BE2C (cell line): ENCODE measurements around the gene BBLN. TPM values are rescaled to one million over a fixed set of nuclear protein-coding genes. Genes with fewer than 3 reads are reported as not detected.
"Not testable (repeated sequence)": the region's sequence is repeated elsewhere in the genome, so short reads cannot be mapped to it uniquely, and the experiment has no call there.

Experiments
- DNase-seq: peaks from one replicate; pipeline ENCODE4 v3.0.0-alpha.2; 2020
- H3K27me3 ChIP-seq: fragments of 250-450 bp; sonication (Bioruptor Pico); 2 replicates; pipeline ENCODE4 v1.5.1; 2020; ENCODE audit warnings: mild to moderate bottlenecking
- H3K36me3 ChIP-seq: fragments of 250-450 bp; sonication (Bioruptor Pico); 2 replicates; pipeline ENCODE4 v1.5.1; 2020; ENCODE audit warnings: mild to moderate bottlenecking
- H3K4me1 ChIP-seq: fragments of 250-450 bp; sonication (Bioruptor Pico); 2 replicates; pipeline ENCODE4 v1.5.1; 2020
- H3K4me3 ChIP-seq: 2 replicates; pipeline ENCODE4 v1.5.1; 2011; ENCODE audit warnings: low read depth, low read length
- H3K9me3 ChIP-seq: fragments of 250-450 bp; sonication (Bioruptor Pico); 2 replicates; pipeline ENCODE4 v1.5.1; 2020
- CTCF ChIP-seq: IDR thresholded peaks from 2 replicates; pipeline ENCODE4 v1.5.1; 2012; ENCODE audit warnings: mild to moderate bottlenecking, low read depth, low read length
- polyA plus RNA-seq: library from polyadenylated mRNA; unstranded; fragments of >200 nt; gene quantifications from one replicate; pipeline ENCODE4 v1.2.1, GENCODE V29; 2012; ENCODE audit warnings: low read depth, missing spikeins; ENCODE audit not compliant: insufficient read length, insufficient read depth

Gene BBLN
- polyA plus RNA-seq: 221 TPM

GRCh38 chr9:128159784-128160602 lies at the start of gene BBLN:
Gene BBLN (plus strand): TSS chr9:128160265. CDS start chr9:128160408, 143 bp downstream.
- Histone ChIP-seq H3K4me1 (peaks cover 5% of the 10 kb centered on the region), H3K36me3 (peaks cover 27% of the 10 kb centered on the region), H3K4me3 (peak within 1 kb of the TSS; percentile 89), H3K27me3 (no peaks in the 10 kb centered on the region), H3K9me3 (no peaks in the 10 kb centered on the region)
- peak; percentile 99 for DNase-seq
- TF ChIP-seq CTCF: no peak

GRCh38 chr9:128111726-128112125 lies 48.3 kb upstream of the BBLN start:
- peaks cover 20% of the 10 kb centered on the region for H3K36me3 ChIP-seq
- not testable (repeated sequence) for H3K4me1 ChIP-seq, DNase-seq, H3K27me3 ChIP-seq, H3K4me3 ChIP-seq, H3K9me3 ChIP-seq

GRCh38 chr9:128113526-128114325 lies 46.3 kb upstream of the BBLN start:
- peak; percentile 2 for DNase-seq
- Histone ChIP-seq H3K36me3 (peaks cover 4% of the 10 kb centered on the region), H3K9me3 (no peaks in the 10 kb centered on the region), H3K27me3 (no peaks in the 10 kb centered on the region), H3K4me1 (no peaks in the 10 kb centered on the region), H3K4me3 (no peak overlapping the region)
- TF ChIP-seq CTCF: no peak

- no peaks in the 10 kb centered on the region for H3K27me3 ChIP-seq
- no peaks in the 10 kb centered on the region for H3K4me1 ChIP-seq
- no peak for TF ChIP-seq CTCF
- H3K9me3 ChIP-seq: no peaks in the 10 kb centered on the region
- DNase-seq: peak; percentile 4
- H3K36me3 ChIP-seq: peaks cover 4% of the 10 kb centered on the region
- no peak overlapping the region for H3K4me3 ChIP-seq
Observed at GRCh38 chr9:128114326-128115186, 45.5 kb upstream of the BBLN start.

- Histone ChIP-seq H3K9me3 (no peaks in the 10 kb centered on the region), H3K4me1 (no peaks in the 10 kb centered on the region), H3K36me3 (peaks cover 4% of the 10 kb centered on the region), H3K27me3 (no peaks in the 10 kb centered on the region), H3K4me3 (no peak overlapping the region)
- TF ChIP-seq CTCF: no peak
- DNase-seq: peak; percentile 15
Observed at GRCh38 chr9:128115187-128116103, 44.6 kb upstream of the BBLN start.
